SHP77 treated with DMSO at 0.1 percent for 48 hours (cell line): ENCODE results near the gene PI16.

ENCODE experiments used
- DNase-seq: peaks from one replicate; lab custom pipeline; 2025; lab: John Stamatoyannopoulos, UW

Gene PI16, protein sequence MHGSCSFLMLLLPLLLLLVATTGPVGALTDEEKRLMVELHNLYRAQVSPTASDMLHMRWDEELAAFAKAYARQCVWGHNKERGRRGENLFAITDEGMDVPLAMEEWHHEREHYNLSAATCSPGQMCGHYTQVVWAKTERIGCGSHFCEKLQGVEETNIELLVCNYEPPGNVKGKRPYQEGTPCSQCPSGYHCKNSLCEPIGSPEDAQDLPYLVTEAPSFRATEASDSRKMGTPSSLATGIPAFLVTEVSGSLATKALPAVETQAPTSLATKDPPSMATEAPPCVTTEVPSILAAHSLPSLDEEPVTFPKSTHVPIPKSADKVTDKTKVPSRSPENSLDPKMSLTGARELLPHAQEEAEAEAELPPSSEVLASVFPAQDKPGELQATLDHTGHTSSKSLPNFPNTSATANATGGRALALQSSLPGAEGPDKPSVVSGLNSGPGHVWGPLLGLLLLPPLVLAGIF

DNA sequence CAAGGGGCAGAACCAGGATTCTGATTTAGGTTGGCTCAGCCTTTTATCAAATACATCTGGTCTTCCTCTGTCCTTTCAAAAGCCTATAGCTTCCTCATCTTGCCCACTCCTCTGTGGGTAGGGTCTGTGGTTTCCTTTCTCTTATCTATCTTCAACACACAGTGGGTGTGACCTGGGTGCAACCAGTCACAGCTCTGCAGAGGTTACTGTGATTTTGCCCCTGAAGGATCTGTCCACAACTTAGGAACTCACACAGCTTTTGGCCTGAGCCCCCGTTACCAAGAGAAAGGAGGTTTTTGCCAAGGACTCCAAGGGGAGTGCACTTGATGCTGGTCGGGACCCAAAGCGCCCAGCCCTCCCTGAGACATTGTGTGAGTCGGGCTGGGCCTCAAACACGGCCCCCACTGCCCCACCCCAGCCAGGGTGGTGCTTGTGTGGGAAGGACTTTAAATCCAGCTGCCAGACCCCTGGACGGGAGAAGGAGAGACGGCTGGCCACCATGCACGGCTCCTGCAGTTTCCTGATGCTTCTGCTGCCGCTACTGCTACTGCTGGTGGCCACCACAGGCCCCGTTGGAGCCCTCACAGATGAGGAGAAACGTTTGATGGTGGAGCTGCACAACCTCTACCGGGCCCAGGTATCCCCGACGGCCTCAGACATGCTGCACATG lies at the start of gene PI16:
TSS of gene PI16 (plus strand) at position 477 of the 670 bp plus-strand sequence. CDS start at position 500, 23 bp downstream.
- no peak for DNase-seq

DNA sequence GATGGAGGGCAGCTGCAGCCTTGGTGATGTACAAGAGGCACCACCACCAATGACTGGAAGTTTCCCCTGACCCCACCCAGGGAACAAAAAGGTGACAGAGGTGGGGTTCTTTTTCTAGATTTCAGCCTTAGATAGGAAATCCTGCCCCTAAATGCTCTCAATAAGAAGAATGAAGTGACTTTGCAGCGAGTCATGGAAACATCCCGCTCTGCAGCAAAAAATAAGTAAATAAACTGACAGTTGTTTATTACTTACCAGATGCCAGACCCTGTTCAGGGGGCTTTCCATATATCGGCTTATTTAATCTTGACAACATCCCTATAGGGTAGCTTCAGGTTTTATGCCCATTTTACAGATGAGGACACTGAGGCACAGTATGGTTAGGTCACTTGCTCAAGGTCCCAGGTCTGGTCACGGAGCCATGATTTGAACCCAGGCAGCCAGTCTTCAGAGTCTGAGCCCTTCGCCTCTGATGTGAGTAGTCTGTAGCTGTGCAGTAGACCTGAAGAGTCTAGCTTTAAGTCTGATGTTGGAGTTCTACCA lies 49.6 kb upstream of the PI16 start:
- no peak for DNase-seq

DNA sequence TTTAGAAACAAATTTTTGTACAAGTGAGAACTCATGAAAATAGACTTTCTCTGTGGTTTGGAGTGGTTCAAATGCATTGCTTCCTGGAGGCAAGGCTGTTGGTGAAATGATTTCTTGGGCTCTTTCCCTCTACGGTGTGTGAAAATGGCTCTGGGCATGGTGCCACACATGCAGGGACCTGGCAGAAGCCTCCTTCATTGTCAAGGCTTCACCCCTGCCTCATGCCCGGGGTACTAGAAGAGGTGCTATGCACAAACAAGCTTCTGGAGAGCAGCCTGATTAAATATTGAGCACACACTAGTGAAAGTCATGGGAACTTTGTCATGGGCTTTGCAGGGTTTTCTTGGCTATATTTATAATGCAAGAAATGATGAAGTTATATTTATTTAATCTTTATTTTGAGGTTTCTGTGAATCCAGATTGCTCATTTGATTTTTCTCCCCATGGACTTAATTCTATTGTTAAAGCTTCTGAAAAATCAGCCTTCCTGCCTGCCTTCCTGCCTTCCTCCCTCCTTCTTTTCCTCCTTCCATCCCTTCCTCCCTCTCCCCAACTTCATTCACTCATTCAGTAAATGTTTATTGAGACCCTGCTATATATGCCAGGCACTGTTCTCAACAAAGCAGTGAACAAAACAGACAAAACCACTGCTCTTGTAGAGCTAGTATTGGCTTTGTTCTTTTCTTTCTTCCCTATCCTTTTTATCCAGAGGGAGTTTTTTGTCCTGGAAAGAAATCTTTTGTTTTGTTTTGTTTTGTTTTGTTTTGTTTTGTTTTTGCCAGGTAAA lies 47.8 kb upstream of the PI16 start:
- no peak for DNase-seq

DNA sequence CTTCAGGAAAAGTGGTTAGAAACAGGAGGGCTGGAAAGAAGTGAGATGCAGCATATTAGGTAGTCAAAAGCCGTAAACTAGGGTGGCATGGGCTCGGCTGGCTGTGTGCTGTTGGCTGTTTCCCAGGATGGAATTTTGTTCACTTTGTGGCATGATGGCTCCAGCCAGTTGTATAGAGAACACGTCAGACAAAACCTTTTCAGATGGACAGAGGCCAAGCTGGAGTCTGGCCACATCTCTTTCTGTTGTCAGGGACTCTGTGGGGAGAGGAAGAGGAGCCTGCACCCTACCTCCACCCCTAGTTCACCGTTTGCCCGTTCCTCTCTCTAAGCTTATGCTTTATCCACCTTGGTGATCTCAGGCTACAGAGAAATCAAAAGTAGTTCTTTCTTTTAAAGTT lies 46.8 kb upstream of the PI16 start:
- DNase-seq: no peak

DNA sequence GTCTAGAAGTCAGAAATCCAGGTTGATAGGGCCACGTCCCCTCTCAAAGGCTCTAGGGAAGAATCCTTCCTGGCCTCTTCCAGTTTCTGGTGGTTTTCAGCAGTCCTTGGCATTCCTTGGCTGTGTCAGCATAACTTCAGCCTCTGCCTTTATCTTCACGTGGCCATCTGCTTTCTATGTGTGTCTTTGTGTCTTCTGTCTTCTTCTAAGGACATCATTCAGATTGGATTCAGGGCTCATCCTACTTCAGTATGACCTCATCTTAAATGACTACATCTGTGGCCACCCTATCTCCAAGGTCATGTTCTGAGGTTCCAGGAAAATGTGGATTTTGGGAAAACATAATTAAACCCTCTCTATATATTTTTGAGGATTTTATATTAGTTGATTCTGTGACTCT lies 45.8 kb upstream of the PI16 start:
- no peak for DNase-seq

DNA sequence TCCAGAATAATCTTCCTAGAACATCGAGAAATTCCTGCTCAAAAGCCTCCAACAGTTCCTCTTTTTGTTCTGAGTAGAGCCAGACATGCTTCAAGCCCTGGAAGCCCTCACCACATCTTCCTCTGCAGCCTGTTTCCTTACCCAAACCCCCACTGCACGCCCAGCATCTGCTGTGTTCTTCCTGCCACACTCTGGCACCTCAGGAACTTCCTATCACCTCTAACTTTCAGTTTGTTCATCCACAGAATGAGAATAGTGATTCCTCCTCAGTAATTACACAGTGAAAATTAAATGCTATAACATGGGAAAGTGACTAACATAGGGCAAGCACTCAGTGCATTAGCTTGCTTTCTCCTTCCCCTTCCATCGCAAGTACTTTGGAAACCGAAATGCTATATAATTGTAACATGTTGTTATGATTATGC lies 42.5 kb upstream of the PI16 start:
- DNase-seq: no peak

DNA sequence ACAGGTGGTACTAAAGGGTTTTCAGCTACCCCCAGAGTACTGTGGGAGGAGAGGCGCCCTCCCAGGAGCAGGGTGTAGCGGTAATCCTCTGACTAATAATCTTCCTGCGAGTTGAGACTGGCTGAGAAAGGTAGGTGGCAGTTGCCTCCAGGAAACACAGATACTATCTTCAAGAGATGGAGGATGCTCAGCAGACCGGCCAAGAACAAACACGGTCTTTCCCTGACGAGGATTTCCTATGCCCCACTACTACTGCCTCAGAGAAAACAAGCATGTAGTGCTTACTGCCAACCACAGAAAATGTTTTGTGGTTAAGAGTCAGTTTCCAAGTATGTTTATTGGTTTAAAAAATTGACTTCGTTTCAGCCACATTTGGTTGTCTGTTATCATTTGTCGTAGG lies 42.0 kb upstream of the PI16 start:
- DNase-seq: no peak

DNA sequence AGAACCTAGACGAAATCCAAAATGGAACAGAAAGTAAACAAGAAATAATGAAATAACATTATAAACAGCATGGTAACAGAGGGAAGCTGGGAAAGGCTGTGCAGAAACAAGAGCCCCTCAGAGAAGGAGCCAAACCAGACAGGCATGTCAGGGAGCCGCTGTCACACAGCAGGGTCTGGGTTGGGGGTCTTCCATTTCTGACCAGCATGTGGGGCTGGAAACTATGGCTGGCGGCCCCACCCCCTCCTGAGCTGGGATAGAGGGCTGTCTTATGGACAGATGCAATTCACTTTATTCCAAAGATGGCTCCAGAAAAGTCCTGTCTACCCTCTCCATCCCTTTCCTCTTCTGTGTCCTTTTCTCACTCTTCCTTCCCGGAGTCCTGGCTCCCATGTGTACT lies 41.5 kb upstream of the PI16 start:
- DNase-seq: no peak

DNA sequence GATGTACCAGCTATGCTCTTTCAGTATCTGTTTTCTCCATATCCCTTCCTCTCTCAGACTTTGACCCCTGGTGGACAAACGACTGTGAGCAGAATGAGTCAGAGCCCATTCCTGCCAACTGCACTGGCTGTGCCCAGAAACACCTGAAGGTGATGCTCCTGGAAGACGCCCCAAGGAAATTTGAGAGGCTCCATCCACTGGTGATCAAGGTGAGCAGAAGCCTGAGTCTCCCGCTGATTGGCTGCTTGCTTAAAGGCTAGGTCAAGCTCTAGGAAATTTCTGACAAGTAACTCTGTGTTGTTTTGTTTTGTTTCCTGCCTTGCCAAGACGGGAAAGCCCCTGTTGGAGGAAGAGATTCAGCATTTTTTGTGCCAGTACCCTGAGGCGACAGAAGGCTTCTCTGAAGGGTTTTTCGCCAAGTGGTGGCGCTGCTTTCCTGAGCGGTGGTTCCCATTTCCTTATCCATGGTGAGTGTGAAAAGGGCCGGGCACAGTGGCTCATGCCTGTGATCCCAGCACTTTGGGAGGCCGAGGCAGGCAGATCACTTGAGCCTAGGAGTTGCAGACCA lies 40.2 kb upstream of the PI16 start:
- no peak for DNase-seq

DNA sequence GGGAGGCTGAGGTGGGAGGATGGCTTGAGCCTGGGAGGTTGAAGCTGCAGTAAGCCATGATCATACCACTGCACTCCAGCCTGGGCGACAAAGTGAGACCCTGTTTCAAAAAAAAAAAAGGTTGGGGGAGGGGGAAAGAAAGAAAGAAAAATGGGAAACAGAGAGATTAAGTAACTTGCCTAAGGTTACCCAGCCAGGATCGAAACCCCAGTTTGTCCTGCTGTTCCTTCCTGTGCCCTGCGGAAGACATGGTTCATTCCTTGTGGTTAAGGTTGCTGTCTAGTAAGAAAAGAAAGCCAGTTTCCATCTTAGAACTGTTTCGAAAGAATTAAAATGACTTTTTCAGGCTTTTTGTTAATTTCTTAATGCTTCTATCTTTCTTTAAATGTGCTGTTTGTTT lies 38.9 kb upstream of the PI16 start:
- DNase-seq: no peak

DNA sequence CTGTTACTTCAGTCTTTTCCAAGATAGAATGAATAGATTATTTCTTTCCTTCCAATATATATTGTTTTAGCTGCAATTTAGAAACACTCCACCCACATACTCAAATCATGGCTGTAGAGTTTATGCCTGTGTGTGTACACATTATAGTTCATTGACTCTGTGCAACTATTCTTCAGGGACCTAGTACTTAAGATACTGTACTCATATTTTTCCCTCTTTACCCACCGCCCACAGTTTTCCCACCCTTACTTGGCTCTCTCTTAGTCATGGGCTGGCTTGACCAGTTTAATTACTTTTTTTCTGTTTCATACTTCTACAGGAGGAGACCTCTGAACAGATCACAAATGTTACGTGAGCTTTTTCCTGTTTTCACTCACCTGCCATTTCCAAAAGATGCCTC lies 38.4 kb upstream of the PI16 start:
- DNase-seq: no peak

DNA sequence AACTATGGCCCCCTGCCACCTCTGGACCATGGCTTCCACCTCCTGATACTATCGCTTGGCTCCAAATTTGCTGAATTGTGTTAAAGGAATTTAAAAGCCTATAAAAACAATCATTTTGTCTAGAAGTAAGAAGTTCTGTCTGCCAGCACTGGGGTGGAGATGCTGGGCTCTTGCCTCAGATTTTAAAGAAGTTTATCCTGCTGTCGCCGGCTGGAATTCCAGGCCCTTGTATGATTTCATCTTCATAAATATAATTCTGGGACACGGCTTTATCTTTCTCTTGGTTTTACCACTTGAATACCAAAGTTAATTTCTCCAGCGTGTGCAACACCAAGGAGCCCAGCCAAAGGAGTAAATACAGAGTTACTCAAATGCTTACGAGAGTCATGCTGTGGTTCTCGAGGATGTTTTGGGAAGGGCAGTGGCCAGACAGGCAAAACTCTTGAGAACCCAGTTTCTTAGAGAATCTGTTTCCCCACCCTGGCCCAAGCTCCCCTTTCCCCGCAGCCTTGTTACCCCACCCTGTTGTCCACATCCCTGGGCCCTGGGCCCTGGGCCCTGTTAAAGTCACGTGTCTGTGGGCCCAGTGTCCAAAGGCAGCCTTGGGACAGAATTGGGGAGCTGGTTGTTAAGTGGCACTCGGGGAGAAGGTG lies 36.9 kb upstream of the PI16 start:
- no peak for DNase-seq

DNA sequence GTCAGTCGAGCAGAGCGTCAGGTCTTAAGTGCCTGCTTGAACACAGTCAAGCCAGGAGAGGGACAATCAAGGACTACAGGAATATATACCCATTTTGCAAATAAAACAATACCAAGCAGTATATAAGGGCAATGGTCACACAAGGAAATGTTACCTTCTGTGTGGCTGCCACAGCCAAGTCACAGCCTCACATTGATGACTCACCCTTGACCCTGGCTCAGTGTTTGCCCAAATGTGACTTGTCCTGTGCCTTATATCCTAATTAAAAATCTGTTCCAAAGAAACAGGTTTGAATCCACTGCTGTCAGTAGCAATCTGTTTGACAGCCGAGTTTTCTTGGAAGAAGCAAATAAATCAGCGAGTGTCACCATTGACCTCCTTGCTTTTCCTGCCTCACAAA lies 34.5 kb upstream of the PI16 start:
- no peak for DNase-seq

DNA sequence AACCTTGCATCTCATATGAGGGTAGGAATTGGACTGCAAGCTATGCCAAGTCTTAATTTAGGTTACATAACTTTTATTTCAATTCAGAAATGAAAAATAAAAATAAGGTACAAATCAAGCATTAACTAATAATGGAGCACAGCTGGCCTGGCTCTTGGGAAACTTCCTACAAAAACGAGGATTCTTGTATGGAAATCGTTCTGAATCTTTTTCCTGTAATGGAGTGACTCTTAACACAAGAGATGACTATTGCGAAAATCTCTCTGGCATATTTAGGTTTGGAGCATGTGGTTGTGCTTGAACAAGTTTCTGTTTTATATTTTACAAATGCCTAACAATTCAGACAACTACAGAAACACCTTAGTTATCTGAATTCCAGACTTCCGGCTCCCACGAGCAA lies 34.0 kb upstream of the PI16 start:
- no peak for DNase-seq

DNA sequence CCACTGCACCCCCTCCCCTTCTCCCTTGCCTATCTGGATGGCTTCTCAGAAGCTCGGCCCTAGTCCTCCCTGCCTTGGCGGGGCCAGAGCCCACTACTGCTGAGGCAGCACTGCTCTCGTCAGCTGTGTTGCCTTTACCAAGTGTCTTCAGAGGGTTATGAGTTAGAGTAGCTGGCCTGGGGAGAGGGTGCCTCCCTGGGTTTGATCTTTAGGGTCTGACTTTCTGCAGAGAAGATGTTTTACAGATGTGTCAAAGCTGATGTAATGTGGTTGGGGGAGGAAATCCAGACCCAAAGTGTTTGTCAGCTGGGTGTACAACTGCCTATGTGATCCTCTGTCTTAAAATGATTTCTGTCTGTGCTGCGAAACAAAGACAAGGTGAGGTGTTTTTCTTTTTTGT lies 30.4 kb upstream of the PI16 start:
- no peak for DNase-seq

DNA sequence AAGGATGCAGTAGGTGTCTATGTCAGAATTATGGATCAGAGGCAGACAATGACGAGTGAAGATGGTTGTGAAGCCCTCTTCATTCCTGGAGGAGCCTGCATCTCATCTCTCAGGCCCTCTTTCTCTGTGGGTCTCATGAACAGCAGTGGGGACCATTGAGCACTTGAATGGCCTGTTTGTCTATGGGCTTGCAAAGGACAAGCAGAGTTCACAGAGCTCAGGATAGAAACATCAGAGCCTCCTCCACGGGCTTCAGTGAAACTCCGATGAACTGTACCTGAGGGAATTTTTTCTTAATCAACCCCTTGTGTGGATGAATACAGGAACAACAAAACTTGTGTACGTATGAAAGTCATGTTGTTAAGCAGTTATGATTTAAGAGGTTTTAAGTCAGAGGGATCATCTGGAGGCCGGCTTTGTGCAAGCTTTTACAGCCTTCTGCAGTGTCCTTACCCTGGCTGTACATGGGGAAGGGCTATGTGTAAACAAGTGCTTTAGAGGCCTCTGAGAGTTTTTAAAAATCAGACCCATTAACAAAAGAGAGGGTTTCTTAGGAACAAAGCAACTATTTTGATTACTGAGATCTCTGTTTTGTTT lies 29.7 kb upstream of the PI16 start:
- no peak for DNase-seq

DNA sequence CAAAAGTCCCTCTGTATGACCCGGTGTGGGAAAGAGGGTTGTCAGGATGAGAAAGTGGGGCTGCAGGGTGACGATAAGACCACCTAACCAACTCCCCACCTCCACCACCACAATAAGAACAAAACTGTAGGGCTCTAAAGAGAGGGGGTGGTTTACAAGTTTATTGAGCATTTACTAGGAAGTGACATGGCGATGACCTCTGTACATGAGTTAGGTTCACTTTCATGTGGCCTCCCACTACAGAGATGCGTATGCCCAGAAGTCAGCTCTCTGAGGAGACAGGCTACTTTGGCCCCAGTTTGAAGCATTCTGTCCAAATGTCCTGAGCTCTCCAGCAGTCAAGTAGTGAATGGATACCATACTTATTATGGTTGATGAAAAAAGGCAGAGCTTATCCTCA lies 28.7 kb upstream of the PI16 start:
- DNase-seq: no peak

DNA sequence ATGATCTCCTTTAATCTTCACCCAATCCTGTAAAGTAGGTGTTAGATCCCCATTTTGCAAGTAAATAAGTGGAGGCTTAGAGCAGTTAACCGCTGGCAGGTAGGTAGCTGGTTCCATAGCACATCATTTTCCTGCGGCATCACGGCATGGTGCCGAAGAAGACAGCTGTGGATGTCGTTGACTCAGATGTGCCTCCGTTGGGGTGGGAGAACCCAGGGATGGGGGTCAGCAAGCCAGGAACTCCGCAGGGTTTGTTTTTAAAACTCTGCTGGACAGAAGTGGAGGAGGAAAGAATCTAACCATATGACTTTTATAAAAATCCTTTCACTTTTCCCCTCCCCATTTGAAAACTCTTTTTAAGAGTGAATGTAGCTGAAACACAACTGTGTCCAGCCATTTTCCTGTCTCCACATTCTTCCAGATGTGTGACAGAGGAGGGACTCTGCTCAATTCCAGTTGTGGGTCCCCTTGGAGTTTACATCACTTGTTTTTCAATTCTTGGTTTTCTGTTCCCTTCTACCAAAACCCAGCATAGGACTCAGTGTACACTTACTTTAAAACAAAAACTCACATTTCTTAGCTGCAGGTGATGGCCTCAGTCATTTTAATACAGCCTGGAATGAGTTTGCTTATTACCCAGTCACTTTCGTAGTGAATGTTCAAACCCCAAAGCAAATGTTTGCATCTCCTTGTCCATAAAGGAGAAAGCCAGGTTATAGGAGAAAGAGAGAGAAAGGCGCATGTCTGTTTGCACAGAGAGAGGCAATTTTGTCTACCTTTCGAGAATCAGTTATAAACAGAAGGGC lies 27.6 kb upstream of the PI16 start:
- DNase-seq: no peak

DNA sequence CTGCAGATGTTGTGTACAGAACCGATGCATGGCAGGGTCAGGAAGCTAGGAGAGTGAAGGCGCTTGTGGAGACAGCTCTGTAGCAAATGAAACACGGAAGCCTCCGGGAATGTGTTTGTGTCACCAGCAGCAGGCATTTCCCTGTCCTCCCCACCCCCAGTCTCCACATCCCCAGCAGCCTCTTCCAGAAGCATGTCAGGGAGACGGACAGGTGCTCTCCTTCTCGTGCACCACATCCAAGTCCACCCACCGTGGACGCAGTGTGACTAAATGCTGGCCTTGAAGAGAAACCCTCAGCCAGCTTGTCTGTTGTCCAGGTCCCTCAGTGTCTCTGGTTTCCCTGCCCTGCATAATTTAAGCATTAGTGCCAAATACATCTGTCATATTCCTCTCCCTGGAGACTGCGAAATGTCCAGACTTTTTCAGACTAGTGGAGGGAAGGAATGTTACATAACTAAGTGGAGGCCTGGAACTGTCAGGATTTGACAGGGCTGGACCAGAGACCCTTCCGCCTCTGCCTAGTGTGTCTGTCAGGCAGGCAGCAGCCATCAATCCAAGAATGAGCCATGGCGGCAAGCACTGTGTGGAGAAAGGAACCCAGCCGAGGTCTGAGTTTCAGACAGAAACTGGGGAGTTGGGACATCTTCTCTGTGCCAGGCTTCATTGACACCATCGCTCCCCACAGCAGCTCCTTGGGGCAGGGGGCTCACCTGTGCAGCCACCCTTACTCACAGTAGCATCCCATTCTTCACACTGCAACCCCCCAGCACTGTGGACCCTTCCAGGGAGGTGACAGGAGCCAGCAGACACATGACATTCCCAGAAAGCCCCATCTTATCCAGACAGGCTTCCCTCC lies 26.6 kb upstream of the PI16 start:
- no peak for DNase-seq
